Measurements from ENCODE around the gene IGFLR1.

IGFLR1 gene

GRCh38 chr19:35714601-35715354, 27.5 kb downstream of the IGFLR1 start:
- Histone ChIP-seq H3K4me3 (ENCODE audit: low read length) (no peak overlapping the region), H3K36me3 (ENCODE audit: insufficient read depth, low read length) (peaks cover under 1% of the 10 kb centered on the region), H3K27me3 (ENCODE audit: insufficient read depth, low read length) (no peaks in the 10 kb centered on the region), H3K4me1 (ENCODE audit: insufficient read depth, low read length) (peaks cover 19% of the 10 kb centered on the region), H3K9me3 (ENCODE audit: low read length) (no peaks in the 10 kb centered on the region), H2AFZ (ENCODE audit: low read depth, low read length) (no peak overlapping the region)

GRCh38 chr19:35713904-35714495, 28.3 kb downstream of the IGFLR1 start:
- H3K4me3 ChIP-seq (ENCODE audit: low read length) = no peak overlapping the region
- H3K9me3 ChIP-seq (ENCODE audit: low read length) = no peaks in the 10 kb centered on the region
- no peaks in the 10 kb centered on the region for H3K36me3 ChIP-seq (ENCODE audit: insufficient read depth, low read length)
- H3K4me1 ChIP-seq (ENCODE audit: insufficient read depth, low read length) = peaks cover 14% of the 10 kb centered on the region
- H2AFZ ChIP-seq (ENCODE audit: low read depth, low read length) = no peak overlapping the region
- H3K27me3 ChIP-seq (ENCODE audit: insufficient read depth, low read length) = no peaks in the 10 kb centered on the region

- no peaks in the 10 kb centered on the region for H3K27me3 ChIP-seq (ENCODE audit: insufficient read depth, low read length)
- no peak overlapping the region for H3K4me3 ChIP-seq (ENCODE audit: low read length)
Measured at GRCh38 chr19:35713506-35713850, 28.8 kb downstream of the IGFLR1 start.

GRCh38 chr19:35712567-35713505, 29.4 kb downstream of the IGFLR1 start:
- Histone ChIP-seq H3K27me3 (ENCODE audit: insufficient read depth, low read length) (no peaks in the 10 kb centered on the region), H3K4me1 (ENCODE audit: insufficient read depth, low read length) (peaks cover 7% of the 10 kb centered on the region), H3K9me3 (ENCODE audit: low read length) (no peaks in the 10 kb centered on the region), H3K36me3 (ENCODE audit: insufficient read depth, low read length) (no peaks in the 10 kb centered on the region), H2AFZ (ENCODE audit: low read depth, low read length) (no peak overlapping the region), H3K4me3 (ENCODE audit: low read length) (no peak overlapping the region)

More at GRCh38 chr19:35713506-35713850, 28.8 kb downstream of the IGFLR1 start:
- peaks cover 8% of the 10 kb centered on the region for H3K4me1 ChIP-seq (ENCODE audit: insufficient read depth, low read length)
- H2AFZ ChIP-seq (ENCODE audit: low read depth, low read length) = no peak overlapping the region
- no peaks in the 10 kb centered on the region for H3K36me3 ChIP-seq (ENCODE audit: insufficient read depth, low read length)
- H3K9me3 ChIP-seq (ENCODE audit: low read length) = no peaks in the 10 kb centered on the region

GRCh38 chr19:35710784-35711723, 31.2 kb downstream of the IGFLR1 start:
- peaks cover 5% of the 10 kb centered on the region for H3K4me1 ChIP-seq (ENCODE audit: insufficient read depth, low read length)
- H3K36me3 ChIP-seq (ENCODE audit: insufficient read depth, low read length) = no peaks in the 10 kb centered on the region
- no peaks in the 10 kb centered on the region for H3K27me3 ChIP-seq (ENCODE audit: insufficient read depth, low read length)
- no peak overlapping the region for H2AFZ ChIP-seq (ENCODE audit: low read depth, low read length)
- H3K9me3 ChIP-seq (ENCODE audit: low read length) = no peaks in the 10 kb centered on the region
- no peak overlapping the region for H3K4me3 ChIP-seq (ENCODE audit: low read length)

- Histone ChIP-seq H2AFZ (ENCODE audit: low read depth, low read length) (no peak overlapping the region), H3K27me3 (ENCODE audit: insufficient read depth, low read length) (no peaks in the 10 kb centered on the region), H3K9me3 (ENCODE audit: low read length) (no peaks in the 10 kb centered on the region), H3K4me3 (ENCODE audit: low read length) (no peak overlapping the region), H3K36me3 (ENCODE audit: insufficient read depth, low read length) (no peaks in the 10 kb centered on the region), H3K4me1 (ENCODE audit: insufficient read depth, low read length) (no peaks in the 10 kb centered on the region)
Measured at GRCh38 chr19:35708391-35708790, 33.9 kb downstream of the IGFLR1 start.

GRCh38 chr19:35704218-35704617, 38.0 kb downstream of the IGFLR1 start, which contains the start of gene ZBTB32:
Gene ZBTB32 (plus strand): TSS chr19:35704558. CDS start chr19:35714627, 10,069 bp downstream.
- Histone ChIP-seq H3K4me1 (ENCODE audit: insufficient read depth, low read length) (peaks cover 3% of the 10 kb centered on the region), H3K27me3 (ENCODE audit: insufficient read depth, low read length) (no peaks in the 10 kb centered on the region), H2AFZ (ENCODE audit: low read depth, low read length) (no peak within 1 kb of the TSS), H3K9me3 (ENCODE audit: low read length) (no peaks in the 10 kb centered on the region), H3K36me3 (ENCODE audit: insufficient read depth, low read length) (no peaks in the 10 kb centered on the region), H3K4me3 (ENCODE audit: low read length) (no peak within 1 kb of the TSS)

- H3K27me3 ChIP-seq (ENCODE audit: insufficient read depth, low read length) = no peaks in the 10 kb centered on the region
- peaks cover 3% of the 10 kb centered on the region for H3K4me1 ChIP-seq (ENCODE audit: insufficient read depth, low read length)
- no peaks in the 10 kb centered on the region for H3K36me3 ChIP-seq (ENCODE audit: insufficient read depth, low read length)
- no peak overlapping the region for H3K4me3 ChIP-seq (ENCODE audit: low read length)
- H3K9me3 ChIP-seq (ENCODE audit: low read length) = no peaks in the 10 kb centered on the region
- H2AFZ ChIP-seq (ENCODE audit: low read depth, low read length) = no peak overlapping the region
Measured at GRCh38 chr19:35703343-35703742, 38.9 kb downstream of the IGFLR1 start.

- Histone ChIP-seq H3K9me3 (ENCODE audit: low read length) (no peaks in the 10 kb centered on the region), H3K36me3 (ENCODE audit: insufficient read depth, low read length) (no peaks in the 10 kb centered on the region), H3K4me3 (ENCODE audit: low read length) (peak overlapping the region; percentile 70), H3K27me3 (ENCODE audit: insufficient read depth, low read length) (no peaks in the 10 kb centered on the region), H3K4me1 (ENCODE audit: insufficient read depth, low read length) (peaks cover 3% of the 10 kb centered on the region), H2AFZ (ENCODE audit: low read depth, low read length) (peak overlapping the region; percentile 92)
Measured at GRCh38 chr19:35702223-35703012, 39.8 kb downstream of the IGFLR1 start.

GRCh38 chr19:35696835-35697234, 45.4 kb downstream of the IGFLR1 start:
- Histone ChIP-seq H3K9me3 (ENCODE audit: low read length) (no peaks in the 10 kb centered on the region), H3K27me3 (ENCODE audit: insufficient read depth, low read length) (no peaks in the 10 kb centered on the region), H2AFZ (ENCODE audit: low read depth, low read length) (no peak overlapping the region), H3K4me1 (ENCODE audit: insufficient read depth, low read length) (peaks cover 3% of the 10 kb centered on the region), H3K36me3 (ENCODE audit: insufficient read depth, low read length) (no peaks in the 10 kb centered on the region), H3K4me3 (ENCODE audit: low read length) (no peak overlapping the region)

- H3K9me3 ChIP-seq (ENCODE audit: low read length) = no peaks in the 10 kb centered on the region
- no peaks in the 10 kb centered on the region for H3K36me3 ChIP-seq (ENCODE audit: insufficient read depth, low read length)
- no peak overlapping the region for H3K4me3 ChIP-seq (ENCODE audit: low read length)
- H2AFZ ChIP-seq (ENCODE audit: low read depth, low read length) = no peak overlapping the region
- peaks cover 3% of the 10 kb centered on the region for H3K4me1 ChIP-seq (ENCODE audit: insufficient read depth, low read length)
- no peaks in the 10 kb centered on the region for H3K27me3 ChIP-seq (ENCODE audit: insufficient read depth, low read length)
Measured at GRCh38 chr19:35695895-35696422, 46.3 kb downstream of the IGFLR1 start.

Data from neuron (in vitro differentiated cells).